C1 segment of cervical spinal cord (tissue), 14 donors: ENCODE measurements around the gene VPREB3.

Source experiments
- DNase-seq, 14 donors: peaks; one replicate each; lab custom pipeline; 2025; lab: John Stamatoyannopoulos, UW

The VPREB3 gene

DNA sequence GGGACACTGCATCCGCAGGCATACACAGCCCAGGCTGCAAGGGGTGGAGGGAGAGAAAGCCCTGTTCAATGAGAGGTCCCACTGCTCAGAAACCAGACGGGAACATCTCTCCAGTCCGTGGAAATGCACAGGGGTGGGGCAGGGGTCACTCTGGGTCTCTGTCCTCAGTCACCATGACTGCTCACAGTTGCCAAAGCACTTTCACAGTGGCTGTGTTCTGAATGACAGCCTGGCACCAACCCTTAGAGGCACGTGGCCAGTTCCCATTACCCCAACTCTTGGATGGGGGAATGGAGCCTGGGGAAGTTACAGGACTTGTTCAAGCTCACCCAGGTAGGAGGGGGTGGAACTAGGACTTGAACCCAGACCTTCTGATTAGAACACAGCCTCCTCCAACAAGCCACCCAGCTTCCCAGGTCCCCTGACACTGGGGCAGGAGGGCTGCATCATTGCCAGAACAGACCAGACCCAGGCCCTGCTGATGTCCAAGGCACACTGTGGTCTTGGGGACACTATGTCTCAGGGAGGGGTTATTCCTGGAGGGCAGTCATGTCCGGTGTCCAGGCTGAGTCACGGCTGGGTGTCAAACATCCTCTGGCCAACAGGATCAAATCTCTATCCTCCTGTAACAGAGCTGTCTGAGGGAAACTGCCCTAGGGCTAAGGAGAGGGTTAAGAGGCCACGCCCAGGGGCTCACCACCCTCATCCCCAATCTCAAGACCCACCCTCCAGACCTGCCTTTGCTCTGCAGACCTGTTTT lies 11.5 kb downstream of the VPREB3 start:
- DNase-seq, result peak in 1 of 14 donors; percentile 61

DNA sequence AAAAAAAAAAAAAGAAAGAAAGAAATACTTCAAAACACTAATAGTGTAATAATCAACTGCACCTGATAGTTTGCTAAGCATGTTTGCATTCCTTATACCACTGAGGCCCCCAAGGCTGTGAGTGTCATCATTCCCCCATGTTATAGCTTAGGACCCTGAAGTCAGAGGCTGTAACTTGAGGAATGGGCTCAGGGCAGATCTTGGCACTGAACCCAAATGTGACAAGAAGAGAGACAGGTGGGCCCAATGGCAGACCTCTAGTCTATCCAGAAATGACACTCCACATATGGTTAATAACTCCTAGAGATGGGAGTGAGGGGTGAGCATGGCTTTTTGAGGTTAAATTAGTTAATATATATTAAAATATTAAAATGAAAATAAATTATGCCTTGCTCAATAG lies 16.5 kb downstream of the VPREB3 start:
- DNase-seq, result no peak

DNA sequence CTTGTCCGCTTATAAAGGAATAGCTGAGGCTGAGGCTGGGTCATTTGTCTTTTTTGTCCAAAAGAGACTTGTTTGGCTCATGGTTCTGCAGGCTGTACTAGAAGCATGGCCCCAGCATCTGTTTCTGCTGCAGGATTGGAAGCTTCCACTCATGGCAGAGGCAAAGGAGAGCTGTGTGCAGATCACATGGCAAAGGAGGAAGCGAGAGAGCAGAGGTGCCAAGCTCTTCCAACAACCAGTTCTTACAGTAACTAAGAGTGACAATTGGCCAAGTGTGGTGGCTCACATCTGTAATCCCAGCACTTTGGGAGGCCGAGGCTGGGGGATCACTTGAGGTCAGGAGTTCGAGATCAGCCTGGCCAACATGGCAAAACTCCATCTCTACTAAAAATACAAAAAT lies 26.1 kb downstream of the VPREB3 start:
- peak in 1 of 14 donors; percentile 7 for DNase-seq

DNA sequence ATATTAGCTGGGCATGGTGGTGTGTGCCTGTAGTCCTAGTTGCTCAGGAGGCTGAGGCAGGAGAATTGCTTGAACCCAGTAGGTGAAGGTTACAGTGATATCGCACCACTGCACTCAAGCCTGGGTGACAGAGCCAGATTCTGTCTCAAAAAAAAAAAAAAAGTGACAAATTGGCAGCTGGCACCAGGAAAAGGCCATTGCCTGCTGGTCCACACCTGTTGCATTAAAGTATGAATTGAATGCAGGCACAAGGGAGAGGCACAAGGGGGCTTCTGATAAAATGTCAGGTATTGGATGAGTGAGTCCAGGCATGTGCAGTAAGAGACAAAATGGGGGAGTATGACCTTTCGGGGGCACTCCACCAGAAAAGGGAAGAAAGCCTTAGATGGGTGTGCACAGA lies 31.5 kb downstream of the VPREB3 start:
- no peak for DNase-seq

DNA sequence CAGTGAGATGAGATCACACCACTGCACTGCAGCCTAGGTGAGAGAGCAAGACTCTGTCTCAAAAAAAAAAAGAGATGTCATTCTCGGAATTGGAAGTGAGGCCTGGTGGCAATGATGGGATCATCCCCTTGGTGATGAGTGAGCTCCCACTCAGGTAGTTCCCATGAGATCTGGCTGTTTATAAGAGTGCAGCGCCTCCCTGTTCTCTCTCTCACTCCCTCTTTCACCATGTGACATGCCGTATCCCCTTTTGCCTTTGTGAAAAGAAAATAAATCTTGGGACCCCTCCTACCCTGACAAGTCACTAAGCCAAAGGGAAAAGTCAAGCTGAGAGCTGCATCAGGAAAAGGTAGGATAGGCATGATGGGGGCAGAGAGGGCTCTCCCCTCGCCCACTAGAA lies 32.1 kb downstream of the VPREB3 start:
- DNase-seq, result no peak

DNA sequence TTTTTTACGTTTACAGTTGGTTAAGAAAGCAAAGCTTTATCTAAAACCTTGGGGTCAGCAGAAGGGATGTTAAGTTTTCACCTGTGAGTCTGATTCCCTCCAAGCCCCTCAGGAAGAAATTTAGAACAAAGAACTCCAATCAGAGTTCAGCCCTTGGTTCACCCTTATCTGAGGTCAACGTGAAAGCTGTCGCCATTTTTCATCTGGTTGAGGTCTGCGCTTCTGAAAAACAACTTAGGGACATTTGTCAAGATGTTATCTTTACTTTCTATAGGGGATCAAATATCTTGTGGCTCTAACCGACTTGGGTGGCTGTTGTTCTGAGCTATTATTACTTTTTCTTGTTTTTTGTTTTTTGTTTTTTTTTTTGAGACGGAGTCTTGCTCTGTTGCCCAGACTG lies 33.4 kb downstream of the VPREB3 start:
- DNase-seq, result no peak

DNA sequence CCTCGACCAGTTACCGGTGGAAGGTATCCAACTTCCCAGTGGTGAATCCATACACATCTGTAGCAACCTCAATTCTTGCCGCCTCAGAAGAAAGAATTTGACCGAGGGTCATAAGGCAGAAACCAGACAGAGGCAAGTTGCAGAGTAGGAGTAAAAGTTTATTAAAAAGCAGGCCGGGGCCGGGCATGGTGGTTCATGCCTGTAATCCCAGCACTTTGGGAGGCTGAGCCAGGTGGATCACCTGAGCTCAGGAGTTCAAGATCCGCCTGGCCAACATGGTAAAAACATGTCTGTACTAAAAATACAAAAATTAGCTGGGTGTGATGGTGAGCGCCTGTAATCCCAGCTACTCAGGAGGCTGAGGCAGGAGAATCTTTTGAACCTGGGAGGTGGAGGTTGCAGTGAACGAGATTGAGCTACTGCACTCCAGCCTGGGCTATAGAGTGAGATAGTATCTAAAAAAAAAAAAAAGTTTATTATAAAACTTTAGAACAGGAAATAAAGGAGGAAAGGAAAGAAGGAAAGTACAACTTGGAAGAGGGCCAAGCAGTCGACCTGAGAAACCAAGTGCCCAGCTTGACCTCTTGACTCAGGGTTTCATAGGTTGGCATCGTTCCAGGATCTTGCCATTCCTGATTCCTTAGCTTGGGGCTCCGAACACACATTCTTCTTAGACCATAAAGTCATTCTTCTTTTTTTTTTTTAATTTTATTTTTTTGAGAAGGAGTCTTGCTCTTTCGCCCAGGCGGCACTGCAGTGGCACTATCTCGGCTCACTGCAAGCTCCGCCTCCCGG lies 35.7 kb downstream of the VPREB3 start:
- no peak for DNase-seq

DNA sequence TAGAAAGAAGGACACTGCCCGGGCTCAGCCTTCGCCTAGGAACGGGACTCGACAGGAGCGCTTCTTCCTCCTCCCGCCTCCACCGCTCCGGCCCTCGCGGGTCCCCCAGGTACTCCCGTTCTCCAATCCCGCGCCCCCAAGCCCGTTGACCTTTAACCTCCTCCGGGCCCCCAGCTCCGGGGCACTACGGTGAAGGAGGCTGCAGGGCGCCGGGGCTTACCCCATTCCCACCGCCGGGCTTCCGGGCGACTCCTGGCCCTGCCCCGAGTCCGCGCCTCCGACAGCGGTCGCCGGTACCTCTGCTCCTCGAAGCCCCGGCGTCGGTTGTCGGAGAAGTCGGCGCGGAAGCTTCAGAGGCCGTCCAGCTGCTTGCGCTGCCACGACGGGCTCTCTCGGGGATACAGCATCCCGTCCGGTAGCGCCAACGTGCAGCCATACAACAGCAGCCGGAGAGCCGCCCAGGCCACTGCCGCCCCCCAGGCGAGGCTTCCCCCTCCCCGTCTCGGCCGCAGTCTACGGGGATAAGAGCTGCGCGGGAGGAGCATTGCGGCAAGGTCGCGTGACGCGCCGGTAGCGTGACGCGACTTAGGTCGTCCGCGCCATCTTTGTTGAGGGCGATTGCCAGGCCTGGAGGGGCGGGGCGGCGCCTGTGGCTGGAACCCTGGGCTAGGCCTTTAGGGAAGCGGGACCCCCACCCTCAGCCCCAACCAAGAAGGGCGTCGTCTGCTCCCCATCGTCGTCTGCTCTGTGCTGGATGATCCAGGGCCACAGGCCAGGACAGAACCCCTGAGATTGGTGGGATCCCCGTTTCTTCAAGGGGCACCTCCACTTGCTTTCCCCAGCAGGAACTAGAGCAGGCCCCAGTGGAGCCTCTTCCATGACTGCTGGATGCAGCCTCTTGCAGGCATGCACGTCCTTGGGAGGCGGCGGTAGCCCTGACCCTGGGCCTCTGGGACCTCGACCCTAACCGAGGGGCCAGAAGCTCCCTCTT lies 37.1 kb downstream of the VPREB3 start:
- DNase-seq, result peak; percentile 7 to 85 (median 72)

DNA sequence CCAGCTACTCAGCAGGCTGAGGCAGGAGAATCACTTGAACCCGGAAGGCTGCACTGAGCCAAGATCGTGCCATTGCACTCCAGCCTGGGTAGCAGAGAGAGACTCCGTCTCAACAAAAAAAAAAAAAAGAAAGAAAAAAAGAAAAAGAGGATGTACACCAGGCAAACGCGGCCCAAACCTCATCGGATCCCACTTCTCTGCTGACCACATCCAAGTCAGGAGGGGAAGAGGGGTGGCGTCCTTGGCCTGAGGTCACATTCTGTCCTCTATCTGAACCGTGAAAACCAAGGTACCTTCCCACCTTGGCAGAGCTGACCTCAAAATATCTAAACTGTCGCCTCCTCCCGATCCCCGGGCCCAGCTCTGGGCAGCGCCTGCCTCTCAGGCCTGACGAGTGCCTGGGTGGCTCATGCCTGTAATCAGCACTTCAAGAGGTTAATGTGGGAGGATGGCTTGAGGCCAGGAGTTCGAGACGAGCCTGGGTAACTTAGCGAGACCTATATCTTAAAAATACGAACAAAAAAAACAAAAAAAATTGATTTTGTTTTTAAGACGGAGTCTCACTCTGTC lies 38.3 kb downstream of the VPREB3 start:
- peak in 1 of 14 donors; percentile 7 for DNase-seq

DNA sequence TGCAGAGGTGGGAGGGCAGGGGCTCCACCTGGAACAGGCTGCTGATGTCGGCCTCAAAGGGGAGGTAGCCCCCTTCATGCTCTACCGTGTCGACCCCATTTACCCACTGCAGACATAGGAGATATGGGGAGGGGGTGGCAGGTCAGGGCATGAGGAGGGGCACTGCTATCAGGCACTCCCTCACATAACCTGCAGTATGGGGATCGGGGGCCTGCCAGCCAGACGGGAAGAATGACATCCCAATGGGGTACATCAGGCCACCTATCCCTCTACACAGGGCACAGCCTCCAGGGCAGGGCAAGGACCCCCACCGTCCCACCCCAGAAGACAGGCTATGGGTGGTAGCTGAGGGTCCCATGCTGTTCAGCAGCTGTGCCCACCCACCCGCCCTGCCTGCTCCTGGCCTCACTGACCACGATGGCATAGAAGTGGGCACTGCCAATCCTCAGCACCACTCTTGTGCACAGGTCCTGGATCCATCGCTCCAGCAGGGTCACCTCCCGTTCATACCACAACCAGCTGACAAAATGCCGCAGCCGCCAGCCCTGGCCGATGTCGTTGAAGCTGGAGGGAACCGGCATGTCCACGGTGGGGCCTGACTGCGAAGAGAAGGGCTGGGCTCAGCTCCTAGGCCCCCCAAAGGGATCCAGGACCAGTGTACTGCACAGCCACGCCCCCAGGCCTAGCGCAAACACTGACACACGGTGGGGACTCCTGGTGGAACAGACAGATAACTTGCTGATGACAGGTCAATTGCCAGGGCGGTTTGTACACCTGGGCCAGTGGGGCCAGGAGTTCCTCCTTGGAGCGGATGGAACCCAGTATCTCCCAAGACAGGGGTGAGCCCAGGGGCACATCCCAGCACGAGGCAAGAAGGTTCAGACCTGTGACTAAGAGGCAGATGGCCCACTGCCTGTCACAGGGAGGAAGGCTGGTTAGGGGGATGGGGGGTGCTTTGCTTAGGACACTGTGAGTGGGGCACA lies 39.3 kb downstream of the VPREB3 start:
- DNase-seq, result no peak

DNA sequence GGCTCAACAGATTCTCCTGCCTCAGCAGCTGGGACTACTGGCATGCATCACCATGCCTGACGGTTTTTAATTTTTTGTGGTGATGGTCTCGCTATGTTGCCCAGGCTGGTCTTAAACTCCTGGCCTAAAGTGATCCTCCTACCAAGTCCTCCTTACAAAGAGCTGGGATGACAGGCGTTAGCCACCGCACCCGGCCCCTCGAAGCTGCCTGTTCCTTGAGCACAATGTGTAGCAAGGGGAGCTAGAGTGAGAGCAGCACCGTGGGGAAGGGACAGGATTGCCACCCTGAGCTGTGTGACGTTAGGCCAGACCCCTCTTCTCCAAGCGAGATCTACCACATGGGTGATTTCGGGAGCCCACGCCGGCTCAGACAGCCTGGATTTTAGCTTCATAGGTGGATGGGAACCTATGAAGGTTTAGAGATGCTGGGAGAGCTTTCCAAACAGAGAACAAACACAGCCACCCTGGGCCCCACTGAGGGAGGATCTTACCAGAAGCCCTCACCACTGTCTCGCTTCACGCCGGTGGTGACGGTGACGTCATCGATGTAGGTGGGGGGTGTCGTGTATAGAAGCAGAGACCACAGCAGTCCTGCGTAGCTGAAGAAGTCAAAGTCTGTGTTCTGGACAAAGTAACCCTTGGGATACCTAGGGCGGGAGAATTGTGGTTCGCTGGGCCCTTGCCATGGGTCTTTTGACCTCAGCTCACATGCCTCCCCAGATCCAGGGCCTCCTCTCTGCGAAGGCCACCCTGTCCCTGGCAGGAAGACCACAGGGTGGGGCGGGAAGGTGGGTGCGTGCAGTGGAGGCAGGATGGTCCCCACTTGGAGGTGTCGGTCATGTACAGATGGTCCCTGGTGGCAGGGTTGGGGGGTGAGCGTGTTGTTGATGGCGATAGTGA lies 40.3 kb downstream of the VPREB3 start:
- DNase-seq, result no peak

DNA sequence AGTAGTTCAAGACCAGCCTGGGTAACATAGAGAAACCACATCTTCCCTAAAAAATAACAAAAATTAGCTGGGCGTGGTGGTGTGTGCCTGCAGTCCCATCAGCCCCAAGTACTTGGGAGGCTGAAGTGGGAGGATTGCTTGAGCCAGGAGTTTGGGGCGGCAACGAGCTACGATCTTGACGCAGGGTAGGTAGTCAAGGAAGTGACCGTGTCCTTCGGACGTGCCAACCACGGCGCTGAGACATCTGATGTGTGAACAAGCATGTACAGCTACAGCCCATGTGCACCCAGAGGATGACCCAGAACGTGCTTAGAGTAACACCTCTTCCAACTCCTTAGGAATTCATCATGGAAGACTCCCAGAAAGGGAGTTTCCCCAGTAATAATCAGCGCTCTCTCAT lies 42.0 kb downstream of the VPREB3 start:
- DNase-seq, result no peak

DNA sequence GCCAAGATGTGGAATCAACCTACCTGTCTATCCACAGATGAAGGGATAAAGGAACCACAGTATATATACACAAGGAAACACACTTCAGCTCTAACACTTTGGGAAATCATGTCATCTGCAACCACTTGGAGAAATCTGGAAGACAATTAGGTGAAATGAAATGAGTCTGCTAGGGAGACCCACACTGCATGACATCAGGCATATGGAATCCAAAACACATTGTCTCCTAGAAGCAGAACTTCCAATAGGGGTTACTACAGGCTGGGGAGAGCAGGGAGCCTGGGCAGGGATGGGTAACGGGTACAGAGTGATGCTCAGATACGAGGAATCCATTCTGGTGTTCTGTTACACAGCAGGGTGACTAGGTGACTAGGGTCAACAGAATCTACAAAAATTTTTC lies 45.1 kb downstream of the VPREB3 start:
- DNase-seq, result no peak

DNA sequence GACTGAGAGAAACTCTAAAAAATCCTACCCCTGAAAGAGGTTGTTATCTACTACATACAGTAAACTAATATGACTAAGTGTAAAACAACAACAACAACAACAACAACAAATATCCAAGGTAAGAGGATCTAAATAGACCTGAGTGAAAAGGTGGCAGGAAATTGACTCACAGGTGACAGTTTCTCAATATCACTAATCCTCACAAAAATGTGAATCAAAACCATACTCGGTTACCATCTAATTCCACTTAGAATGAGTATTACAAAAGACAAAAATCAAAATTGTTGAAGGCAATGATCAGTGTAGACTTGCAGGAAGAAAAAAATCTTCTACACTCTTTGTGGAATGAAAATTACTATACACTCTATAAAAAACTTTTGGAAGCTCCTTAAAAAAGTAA lies 46.0 kb downstream of the VPREB3 start:
- no peak for DNase-seq

DNA sequence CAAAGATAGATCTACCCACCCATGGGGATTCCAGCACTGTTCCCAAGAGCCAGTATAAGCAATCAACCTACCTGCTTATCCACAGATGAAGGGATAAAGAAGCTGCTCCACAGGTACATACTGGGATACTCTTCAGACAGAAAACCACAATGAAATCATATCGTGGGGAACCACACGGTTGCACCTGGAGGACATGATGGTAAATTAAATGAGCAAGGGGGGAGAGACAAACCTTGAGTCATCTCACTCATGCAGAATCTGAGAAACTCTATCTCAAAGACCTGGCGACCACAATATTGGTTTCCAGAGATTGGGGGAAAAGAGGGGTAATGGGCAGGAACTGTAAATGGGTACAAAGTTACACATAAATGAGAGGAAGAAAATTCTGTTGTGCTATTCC lies 48.9 kb downstream of the VPREB3 start:
- DNase-seq, result no peak

DNA sequence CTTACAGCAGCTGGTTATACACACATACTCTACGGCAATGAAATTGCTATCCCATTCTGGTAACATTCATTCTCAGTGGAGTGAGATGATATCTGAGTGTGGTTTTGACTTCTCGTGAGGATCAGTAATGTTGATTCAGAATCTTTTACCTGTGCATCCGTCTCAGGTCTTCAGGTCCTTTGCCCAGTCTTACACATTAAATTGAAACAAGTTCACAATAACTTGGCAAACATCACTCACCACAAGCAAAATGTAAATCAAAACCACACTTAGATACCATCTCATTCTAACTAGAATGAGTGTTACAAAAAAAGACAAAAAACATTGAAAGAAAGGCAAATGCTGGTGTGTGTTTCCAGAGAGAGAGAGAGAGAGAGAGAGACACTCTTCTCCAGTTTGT lies 49.4 kb downstream of the VPREB3 start:
- no peak for DNase-seq

DNA sequence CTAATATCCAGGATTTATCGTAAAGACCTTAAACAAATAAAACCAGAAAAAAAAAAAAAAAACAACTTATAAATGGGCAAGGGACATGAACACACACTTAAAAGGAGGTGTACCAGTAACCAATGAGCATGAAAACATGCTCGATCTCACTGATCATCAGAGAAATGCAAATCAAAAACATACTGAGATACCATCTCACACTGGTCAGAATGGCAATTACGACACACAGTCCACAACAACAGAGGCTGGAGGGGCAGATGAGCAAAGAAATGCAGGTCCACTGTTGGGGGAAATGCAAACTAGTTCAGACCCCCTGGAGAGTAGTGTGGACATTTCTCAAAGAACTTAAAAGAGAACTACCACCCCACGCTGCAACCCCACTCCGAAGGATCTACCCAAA lies 50.2 kb downstream of the VPREB3 start:
- DNase-seq, result no peak
